Measurements from ENCODE around the gene KCNK2. TPM values are rescaled to one million over a fixed set of nuclear protein-coding genes. Genes with fewer than 3 reads are reported as not detected.

KCNK2 gene
- total RNA-seq, 1 donor from 2014 or later: 0.26 TPM

- H3K27me3 ChIP-seq: no peaks in the 10 kb centered on the region
- no peak for TF ChIP-seq CTCF (IDR thresholded peaks at IDR 0.05)
- H3K9me3 ChIP-seq: no peaks in the 10 kb centered on the region
- no peak for DNase-seq
- no peak overlapping the region for H3K4me3 ChIP-seq
- H3K27ac ChIP-seq: no peak overlapping the region
- no peak for ATAC-seq
- H3K36me3 ChIP-seq: no peaks in the 10 kb centered on the region
- H3K4me1 ChIP-seq: no peaks in the 10 kb centered on the region
- intact Hi-C loops (cut with DNase I): no loop called here
Observed at GRCh38 chr1:215252164-215252563, 169.6 kb downstream of the KCNK2 start.

GRCh38 chr1:215256936-215257679 is 174.6 kb downstream of the KCNK2 start:
- intact Hi-C loops (cut with DNase I): no loop called here
- Histone ChIP-seq H3K27me3 (no peaks in the 10 kb centered on the region), H3K4me3 (no peak overlapping the region), H3K27ac (no peak overlapping the region), H3K9me3 (no peaks in the 10 kb centered on the region), H3K4me1 (no peaks in the 10 kb centered on the region), H3K36me3 (no peaks in the 10 kb centered on the region)
- no peak for ATAC-seq
- no peak for TF ChIP-seq CTCF (IDR thresholded peaks at IDR 0.05)
- DNase-seq: no peak

GRCh38 chr1:215260711-215261110 is 178.2 kb downstream of the KCNK2 start:
- Histone ChIP-seq H3K4me1 (no peaks in the 10 kb centered on the region), H3K27me3 (no peaks in the 10 kb centered on the region), H3K4me3 (no peak overlapping the region), H3K27ac (no peak overlapping the region), H3K9me3 (no peaks in the 10 kb centered on the region), H3K36me3 (no peaks in the 10 kb centered on the region)
- no peak for TF ChIP-seq CTCF (IDR thresholded peaks at IDR 0.05)
- intact Hi-C loops (cut with DNase I): no loop called here
- ATAC-seq: no peak
- DNase-seq: no peak

- no peaks in the 10 kb centered on the region for H3K27me3 ChIP-seq
- ATAC-seq (no peak), DNase-seq (no peak)
- H3K36me3 ChIP-seq: no peaks in the 10 kb centered on the region
- no peak for TF ChIP-seq CTCF (IDR thresholded peaks at IDR 0.05)
- intact Hi-C loops (cut with DNase I): no loop called here
- H3K9me3 ChIP-seq: no peaks in the 10 kb centered on the region
- H3K27ac ChIP-seq: no peak overlapping the region
- H3K4me1 ChIP-seq: no peaks in the 10 kb centered on the region
- no peak overlapping the region for H3K4me3 ChIP-seq
Observed at GRCh38 chr1:215262106-215262505, 179.6 kb downstream of the KCNK2 start.

- H3K36me3 ChIP-seq: no peaks in the 10 kb centered on the region
- ATAC-seq (no peak), DNase-seq (no peak)
- H3K4me1 ChIP-seq: no peaks in the 10 kb centered on the region
- H3K27ac ChIP-seq: no peak overlapping the region
- H3K4me3 ChIP-seq: no peak overlapping the region
- H3K27me3 ChIP-seq: no peaks in the 10 kb centered on the region
- intact Hi-C loops (cut with DNase I): no loop called here
- H3K9me3 ChIP-seq: no peaks in the 10 kb centered on the region
- no peak for TF ChIP-seq CTCF (IDR thresholded peaks at IDR 0.05)
Observed at GRCh38 chr1:215263636-215264035, 181.1 kb downstream of the KCNK2 start.

GRCh38 chr1:215264649-215265048 is 182.1 kb downstream of the KCNK2 start:
- Histone ChIP-seq H3K4me3 (no peak overlapping the region), H3K4me1 (no peaks in the 10 kb centered on the region), H3K27ac (no peak overlapping the region), H3K36me3 (no peaks in the 10 kb centered on the region), H3K9me3 (no peaks in the 10 kb centered on the region), H3K27me3 (no peaks in the 10 kb centered on the region)
- TF ChIP-seq CTCF (IDR thresholded peaks at IDR 0.05): no peak
- intact Hi-C loops (cut with DNase I): no loop called here
- ATAC-seq (no peak), DNase-seq (no peak)
